HG03196 (cell line): Measurements from ENCODE around the gene LAGE3.

Source experiments
- ATAC-seq: cut with Tn5 transposase; IDR thresholded peaks from one replicate; pipeline ENCODE4 v1.9.1; 2021; ENCODE audit not compliant: unreplicated experiment

LAGE3 gene

DNA sequence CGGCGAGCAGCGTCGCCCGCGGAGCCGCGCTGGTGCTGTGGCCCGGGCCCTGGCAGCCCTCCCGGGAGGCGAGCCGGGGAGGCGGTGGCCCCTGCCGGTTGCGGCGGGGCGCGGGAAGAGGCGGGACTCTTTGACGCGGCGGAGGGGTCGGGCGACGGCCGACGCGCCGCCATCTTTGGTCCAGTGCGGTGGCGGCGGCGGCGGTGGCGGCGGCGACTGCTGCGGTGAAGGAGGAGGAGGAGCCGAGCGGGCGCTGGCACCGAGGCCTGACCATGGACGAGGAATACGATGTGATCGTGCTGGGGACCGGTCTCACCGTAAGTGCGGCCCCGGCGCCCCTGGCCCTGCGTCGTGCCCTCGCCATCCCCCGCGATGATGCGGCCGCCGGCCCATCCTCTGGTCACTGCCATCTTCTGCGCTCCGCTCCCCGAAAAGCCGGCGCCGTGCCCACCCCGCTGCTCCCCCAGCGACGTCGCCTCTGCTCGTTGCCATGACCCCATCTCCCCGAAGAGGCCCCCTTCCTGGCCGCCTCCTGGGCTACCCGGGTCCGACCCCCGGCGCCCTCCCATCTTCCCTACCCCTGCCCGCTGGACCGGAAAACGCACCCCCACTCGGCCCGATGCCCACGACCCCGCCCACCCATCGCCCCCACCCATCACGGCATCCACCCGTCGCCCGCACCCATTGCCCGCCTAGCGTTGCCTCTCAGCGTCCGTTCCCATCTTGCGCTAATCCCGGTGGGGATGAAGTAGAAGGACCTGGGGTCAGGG lies 41.9 kb downstream of the LAGE3 start, which contains the start of gene GDI1:
TSS of gene GDI1 (plus strand) at position 172 of the 770 bp plus-strand sequence. CDS start at position 273, 101 bp downstream.
- no peak for ATAC-seq

DNA sequence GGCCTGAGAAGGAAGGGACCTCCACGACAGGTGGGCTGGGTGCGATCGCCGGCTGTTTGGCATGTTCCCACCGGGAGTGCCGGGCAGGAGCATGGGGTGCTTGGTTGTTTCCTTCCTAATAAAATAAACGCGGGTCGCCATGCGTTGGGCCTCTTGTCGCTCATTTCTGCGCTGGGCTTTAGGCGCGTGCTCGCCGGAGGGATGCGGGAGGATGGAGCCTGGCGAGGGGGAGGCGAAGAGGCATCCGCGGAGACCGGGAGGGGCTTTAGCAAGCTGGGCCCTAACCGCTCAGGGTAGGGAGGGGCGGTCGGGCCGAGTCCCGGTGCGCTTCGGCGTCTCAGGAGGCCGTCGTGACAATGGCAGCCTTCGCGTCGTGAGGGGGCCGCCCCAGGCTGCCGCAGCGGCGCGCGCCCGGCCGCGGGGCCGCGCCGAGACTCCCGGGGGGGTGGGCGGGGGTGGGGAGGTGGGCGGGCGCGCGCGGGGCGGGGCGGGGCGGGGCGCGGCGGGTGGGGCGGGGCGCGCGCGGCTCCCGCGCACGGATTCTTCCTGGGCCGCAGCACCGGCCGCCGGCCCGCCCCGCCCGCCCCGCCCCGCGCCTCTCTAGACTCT lies 42.6 kb downstream of the LAGE3 start:
- no peak for ATAC-seq

DNA sequence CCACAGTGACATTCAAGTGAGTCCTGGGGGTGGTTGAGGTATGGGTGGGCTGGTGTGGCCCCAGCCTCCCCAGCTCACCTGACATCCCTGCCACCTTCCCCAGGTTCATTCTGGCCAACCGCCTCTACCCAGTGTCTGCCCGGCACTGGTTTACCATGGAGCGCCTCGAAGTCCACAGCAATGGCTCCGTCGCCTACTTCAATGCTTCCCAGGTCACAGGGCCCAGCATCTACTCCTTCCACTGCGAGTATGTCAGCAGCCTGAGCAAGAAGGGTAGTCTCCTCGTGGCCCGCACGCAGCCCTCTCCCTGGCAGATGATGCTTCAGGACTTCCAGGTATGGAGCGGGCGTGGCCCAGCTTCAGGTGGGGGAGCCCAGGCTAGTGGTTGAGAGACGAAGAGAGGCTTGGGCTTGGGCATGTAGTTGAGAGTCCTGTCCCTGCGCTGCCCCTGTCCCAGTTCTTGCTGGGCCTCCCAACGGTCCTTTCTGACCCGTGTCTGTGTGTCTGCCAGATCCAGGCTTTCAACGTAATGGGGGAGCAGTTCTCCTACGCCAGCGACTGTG lies 43.8 kb downstream of the LAGE3 start:
- ATAC-seq, result no peak

DNA sequence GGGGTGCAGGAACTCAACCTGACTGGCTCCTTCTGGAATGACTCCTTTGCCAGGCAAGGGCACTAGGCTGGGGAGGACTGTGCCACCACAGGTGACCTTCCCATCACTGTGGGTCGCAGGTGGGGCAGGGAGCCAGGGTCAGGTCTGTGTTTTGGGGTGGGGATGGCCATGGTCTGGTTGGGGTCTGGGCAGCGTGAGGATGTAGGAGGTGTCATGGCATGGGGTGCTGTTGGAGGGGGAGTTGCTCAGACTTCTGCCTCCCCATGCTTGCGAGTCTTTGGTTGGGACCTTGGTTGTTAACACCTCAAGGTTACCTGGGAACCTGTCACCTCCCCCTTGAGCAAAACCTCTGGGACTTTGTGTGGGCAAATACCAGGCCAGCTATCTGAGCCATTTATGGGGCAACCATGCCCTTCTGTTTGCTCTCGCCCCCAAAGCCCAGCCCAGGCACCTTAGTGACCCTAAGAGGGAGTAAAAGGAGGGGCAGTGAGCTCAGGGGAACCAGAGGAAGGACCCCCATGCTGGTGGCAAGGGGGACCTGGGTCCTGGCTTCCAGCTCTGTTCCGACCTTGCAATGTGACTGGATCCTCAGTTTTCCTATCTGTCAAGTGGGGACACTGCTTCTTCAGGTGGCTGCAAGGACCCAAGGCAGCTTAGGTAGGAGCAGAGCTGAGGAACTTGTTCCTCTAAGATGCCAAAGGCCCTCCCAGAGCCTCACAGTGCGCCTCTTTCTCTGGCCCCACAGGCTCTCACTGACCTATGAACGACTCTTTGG lies 44.5 kb downstream of the LAGE3 start:
- ATAC-seq, result no peak

DNA sequence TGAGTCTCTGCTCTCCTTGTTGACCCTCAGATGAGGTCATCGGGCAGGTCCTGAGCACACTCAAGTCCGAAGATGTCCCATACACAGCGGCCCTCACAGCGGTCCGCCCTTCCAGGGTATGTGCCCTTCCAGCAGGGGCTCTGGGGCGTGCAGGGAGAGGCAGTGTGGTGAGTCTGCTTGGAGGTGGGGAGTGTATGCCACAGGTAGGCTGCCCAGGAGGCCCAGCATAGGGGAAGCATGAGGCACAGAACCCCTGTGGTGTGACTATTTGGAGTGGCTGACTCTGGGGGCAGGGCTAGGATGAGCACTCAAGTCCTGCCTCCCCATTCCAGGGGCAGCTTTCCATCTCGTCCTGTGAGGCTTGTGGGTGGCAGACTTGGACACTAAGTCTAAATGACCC lies 45.5 kb downstream of the LAGE3 start:
- no peak for ATAC-seq

DNA sequence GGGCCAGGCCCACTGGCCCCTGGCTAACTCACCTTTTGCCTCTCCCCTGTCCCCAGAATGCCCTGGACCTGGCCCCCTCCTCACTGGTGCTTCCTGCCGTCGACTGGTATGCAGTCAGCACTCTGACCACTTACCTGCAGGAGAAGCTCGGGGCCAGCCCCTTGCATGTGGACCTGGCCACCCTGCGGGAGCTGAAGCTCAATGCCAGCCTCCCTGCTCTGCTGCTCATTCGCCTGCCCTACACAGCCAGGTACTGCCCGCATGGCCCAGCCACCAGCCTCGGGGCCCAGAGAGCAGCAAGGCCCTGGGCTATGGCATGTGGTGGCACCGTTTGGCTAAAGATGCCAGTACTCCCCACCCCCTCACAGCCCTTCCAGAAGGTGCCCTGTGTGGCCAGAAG lies 46.9 kb downstream of the LAGE3 start:
- ATAC-seq, result no peak

DNA sequence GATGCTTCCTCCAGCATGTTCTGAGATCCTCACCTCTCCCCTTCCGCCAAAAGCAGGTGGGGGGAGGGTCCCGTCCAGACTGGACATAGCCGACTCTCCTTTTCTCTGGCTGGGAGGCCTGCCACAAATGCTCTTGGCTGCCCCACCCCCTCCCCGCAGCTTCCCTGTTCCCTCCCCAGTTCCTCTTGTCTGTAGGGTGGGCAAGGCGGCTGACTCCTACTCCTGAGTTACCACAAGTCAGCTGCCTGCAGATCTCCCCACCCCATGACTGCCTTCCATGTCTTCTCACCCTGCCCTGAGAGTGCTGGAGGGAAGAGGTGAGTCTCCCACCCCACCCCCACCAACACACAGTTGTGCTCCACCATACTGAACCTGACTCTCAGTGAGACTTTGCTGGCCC lies 47.7 kb downstream of the LAGE3 start:
- no peak for ATAC-seq

DNA sequence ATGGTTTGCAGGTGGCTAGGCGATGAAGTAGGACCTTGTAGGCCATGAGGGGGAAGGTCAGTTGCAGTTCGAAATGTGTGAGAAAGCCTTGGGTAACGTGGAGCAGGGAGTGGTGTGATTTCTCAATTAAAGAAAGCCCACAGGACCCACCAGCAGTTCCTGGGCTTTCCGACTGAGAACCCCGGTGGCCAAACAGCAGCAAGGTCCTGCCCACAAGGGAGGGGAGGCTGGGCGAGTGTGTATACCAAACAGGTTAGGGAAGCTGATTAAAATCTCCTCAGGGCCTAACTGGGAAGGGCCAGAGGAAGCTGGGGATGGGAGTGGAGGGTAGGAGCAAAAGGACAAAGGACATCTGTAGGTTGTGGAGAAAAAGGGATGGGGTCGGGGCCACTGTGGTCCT lies 48.2 kb downstream of the LAGE3 start:
- ATAC-seq, result no peak

DNA sequence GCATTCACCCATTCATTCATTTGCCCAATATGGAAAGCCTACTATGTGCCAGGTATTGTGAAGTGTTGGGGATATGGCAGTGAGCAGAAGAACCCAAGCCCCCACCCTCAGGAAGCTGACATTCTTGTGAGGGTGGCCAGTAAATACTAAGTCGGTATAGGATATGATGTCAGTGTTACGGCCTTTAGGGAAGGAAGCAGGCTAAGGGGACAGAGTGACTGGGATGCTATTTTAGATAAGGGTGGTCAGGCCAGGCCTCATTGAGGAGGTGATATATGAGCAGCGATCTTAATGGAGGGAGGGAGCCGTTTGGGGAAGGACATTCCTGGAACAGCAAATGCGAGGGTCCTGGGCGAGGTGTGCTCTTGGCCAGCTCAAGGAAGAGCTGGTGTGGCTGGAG lies 48.6 kb downstream of the LAGE3 start:
- no peak for ATAC-seq

DNA sequence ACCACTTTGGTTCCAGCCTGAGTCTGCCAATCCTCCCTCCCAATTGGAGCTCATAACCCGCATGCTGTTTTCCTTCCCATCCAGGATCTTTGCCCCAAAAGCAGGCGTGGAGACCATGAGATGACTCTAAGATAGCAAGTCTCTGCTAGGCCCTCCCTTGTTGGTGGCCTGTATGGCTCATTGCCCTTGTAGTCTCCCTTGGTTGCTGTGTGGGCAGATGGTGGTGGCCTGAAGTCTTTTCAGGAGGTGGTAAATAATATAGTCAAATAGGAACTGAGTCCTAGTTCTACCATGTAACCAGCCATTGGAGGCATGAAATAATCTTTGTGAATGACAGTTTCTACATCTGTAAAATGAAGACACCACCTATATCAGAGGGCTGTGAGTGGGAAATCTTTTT lies 49.4 kb downstream of the LAGE3 start:
- ATAC-seq, result no peak

DNA sequence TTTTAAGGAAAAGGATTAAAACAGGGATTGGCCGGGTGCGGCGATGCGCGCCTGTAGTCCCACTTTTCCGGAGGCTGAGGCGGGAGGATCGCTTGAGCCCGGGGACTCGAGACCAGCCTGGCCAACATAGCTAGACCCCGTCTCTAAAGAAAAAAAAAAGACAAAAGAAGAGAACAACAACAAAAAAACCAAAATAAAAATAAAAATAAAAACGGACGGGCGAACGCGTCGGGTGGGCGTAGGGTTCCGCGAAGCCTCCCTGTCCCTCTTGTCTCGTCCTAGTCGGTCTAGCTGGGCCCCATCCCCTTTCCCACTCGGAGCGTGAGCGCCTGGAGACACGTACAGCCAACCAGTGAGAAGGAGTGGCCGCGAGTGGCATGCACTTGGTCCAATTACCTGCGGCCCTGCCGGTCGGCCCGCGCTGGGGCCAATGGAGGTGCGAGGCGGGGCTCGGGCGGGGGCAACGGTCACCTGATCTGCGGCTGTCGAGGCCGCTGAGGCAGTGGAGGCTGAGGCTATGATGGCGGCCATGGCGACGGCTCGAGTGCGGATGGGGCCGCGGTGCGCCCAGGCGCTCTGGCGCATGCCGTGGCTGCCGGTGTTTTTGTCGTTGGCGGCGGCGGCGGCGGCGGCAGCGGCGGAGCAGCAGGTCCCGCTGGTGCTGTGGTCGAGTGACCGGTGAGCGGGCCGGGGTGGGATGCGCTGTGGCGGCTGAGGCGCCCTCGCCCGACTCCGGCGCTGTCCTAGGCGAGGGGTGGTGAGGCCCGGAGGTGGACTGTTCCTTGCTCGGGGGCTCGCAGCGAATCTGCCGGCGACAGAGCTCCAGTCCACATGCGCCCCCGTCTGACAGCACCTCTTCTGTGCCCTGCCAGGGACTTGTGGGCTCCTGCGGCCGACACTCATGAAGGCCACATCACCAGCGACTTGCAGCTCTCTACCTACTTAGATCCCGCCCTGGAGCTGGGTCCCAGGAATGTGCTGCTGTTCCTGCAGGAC lies 50.6 kb downstream of the LAGE3 start, which contains the start of gene ATP6AP1:
TSS of gene ATP6AP1 (plus strand) at position 502 of the 996 bp plus-strand sequence. CDS start at position 518, 16 bp downstream.
- ATAC-seq, result peak; percentile 98
